SK-N-SH treated with all-trans-retinoic acid at 6 μM for 48 hours (cell line): ENCODE measurements around the gene SIK3.

ENCODE experiments used
- ATAC-seq: fragments of 200-7000 bp; cut with Tn5 transposase; 3 replicates; pipeline ENCODE4 v1.9.1; 2020; ENCODE audit warnings: mild to moderate bottlenecking, moderate library complexity
- ARNTL ChIP-seq: fragments of 450-650 bp; formaldehyde crosslinking; IDR thresholded peaks from 2 replicates; pipeline ENCODE4 v1.5.0; 2020; ENCODE audit warnings: low read depth, mild to moderate bottlenecking, moderate library complexity, borderline replicate concordance
- BACH2 ChIP-seq: fragments of 250-450 bp; sonication (Bioruptor Pico); IDR thresholded peaks from 2 replicates; pipeline ENCODE4 v1.9.0; 2021; ENCODE audit warnings: mild to moderate bottlenecking, borderline replicate concordance
- CSDC2 ChIP-seq: fragments of 250-450 bp; sonication (Bioruptor Pico); IDR thresholded peaks from 2 replicates; pipeline ENCODE4 v1.5.0; 2020; ENCODE audit warnings: mild to moderate bottlenecking, moderate library complexity
- ESRRG ChIP-seq: fragments of 250-450 bp; sonication (Bioruptor Pico); IDR thresholded peaks from 2 replicates; pipeline ENCODE4 v1.6.1; 2021; ENCODE audit warnings: mild to moderate bottlenecking
- GLIS3 ChIP-seq: fragments of 250-450 bp; sonication (Bioruptor Pico); IDR thresholded peaks from 2 replicates; pipeline ENCODE4 v1.5.0; 2020; ENCODE audit warnings: mild to moderate bottlenecking, moderate library complexity
- ISL1 ChIP-seq: fragments of 250-450 bp; sonication (Bioruptor Pico); IDR thresholded peaks from 2 replicates; pipeline ENCODE4 v2.1.2; 2022; ENCODE audit warnings: mild to moderate bottlenecking, moderate library complexity
- OSR1 ChIP-seq: fragments of 250-450 bp; sonication (Bioruptor Pico); IDR thresholded peaks from 2 replicates; pipeline ENCODE4 v1.8.0; 2022; ENCODE audit warnings: moderate library complexity, mild to moderate bottlenecking, inconsistent platforms
- PPARA ChIP-seq: fragments of 250-450 bp; sonication (Bioruptor Pico); IDR thresholded peaks from 2 replicates; pipeline ENCODE4 v1.5.0; 2020; ENCODE audit warnings: mild to moderate bottlenecking, borderline replicate concordance
- SNAI2 ChIP-seq: fragments of 250-450 bp; sonication (Bioruptor Pico); IDR thresholded peaks from 2 replicates; pipeline ENCODE4 v1.5.0; 2020; ENCODE audit warnings: mild to moderate bottlenecking, moderate library complexity
- TCF4 ChIP-seq: fragments of 250-450 bp; sonication (Bioruptor Pico); IDR thresholded peaks from 2 replicates; pipeline ENCODE4 v1.8.0; 2021; ENCODE audit warnings: mild to moderate bottlenecking, moderate library complexity, borderline replicate concordance
- TOX ChIP-seq: fragments of 250-450 bp; sonication (Bioruptor Pico); IDR thresholded peaks from 2 replicates; pipeline ENCODE4 v1.8.0; 2021; ENCODE audit warnings: mild to moderate bottlenecking, moderate library complexity, borderline replicate concordance
- ZC3H10 ChIP-seq: fragments of 250-450 bp; sonication (Bioruptor Pico); IDR thresholded peaks from 2 replicates; pipeline ENCODE4 v1.5.1; 2021; ENCODE audit warnings: mild to moderate bottlenecking, moderate library complexity
- ZFP3 ChIP-seq: fragments of 250-450 bp; sonication (Bioruptor Pico); IDR thresholded peaks from 2 replicates; pipeline ENCODE4 v1.5.0; 2020; ENCODE audit warnings: mild to moderate bottlenecking, moderate library complexity
- ZFP30 ChIP-seq: fragments of 450-650 bp; formaldehyde crosslinking; IDR thresholded peaks from 2 replicates; pipeline ENCODE4 v1.5.0; 2022; ENCODE audit warnings: mild to moderate bottlenecking, moderate library complexity
- ZNF565 ChIP-seq: fragments of 450-650 bp; formaldehyde crosslinking; conservative IDR thresholded peaks from 2 replicates; pipeline ENCODE4 v1.5.0; 2020; ENCODE audit warnings: low read depth, mild to moderate bottlenecking, moderate library complexity
- ZNF70 ChIP-seq: fragments of 450-650 bp; formaldehyde crosslinking; IDR thresholded peaks from 2 replicates; pipeline ENCODE4 v1.5.0; 2020; ENCODE audit warnings: mild to moderate bottlenecking, moderate library complexity
- ZNF8 ChIP-seq: fragments of 450-650 bp; formaldehyde crosslinking; IDR thresholded peaks from 2 replicates; pipeline ENCODE4 v1.5.0; 2020; ENCODE audit warnings: mild to moderate bottlenecking, moderate library complexity
- TF ChIP-seq, protein P1 (sequence below): fragments of 250-450 bp; sonication (Bioruptor Pico); IDR thresholded peaks from 2 replicates; pipeline ENCODE4 v1.5.1; 2021; ENCODE audit warnings: mild to moderate bottlenecking, moderate library complexity
- TF ChIP-seq, protein P2 (sequence below): fragments of 250-450 bp; sonication (Bioruptor Pico); IDR thresholded peaks from 2 replicates; pipeline ENCODE4 v1.8.0; 2021; ENCODE audit warnings: low read depth, mild to moderate bottlenecking, moderate library complexity, borderline replicate concordance
- TF ChIP-seq, protein P3 (sequence below): fragments of 250-450 bp; sonication (Bioruptor Pico); IDR thresholded peaks from 2 replicates; pipeline ENCODE4 v1.8.0; 2020; ENCODE audit warnings: mild to moderate bottlenecking, moderate library complexity, borderline replicate concordance
- TF ChIP-seq, protein P4 (sequence below): fragments of 250-450 bp; sonication (Bioruptor Pico); IDR thresholded peaks from 2 replicates; pipeline ENCODE4 v1.5.1; 2020; ENCODE audit warnings: low read depth, mild to moderate bottlenecking, moderate library complexity

The SIK3 gene

DNA sequence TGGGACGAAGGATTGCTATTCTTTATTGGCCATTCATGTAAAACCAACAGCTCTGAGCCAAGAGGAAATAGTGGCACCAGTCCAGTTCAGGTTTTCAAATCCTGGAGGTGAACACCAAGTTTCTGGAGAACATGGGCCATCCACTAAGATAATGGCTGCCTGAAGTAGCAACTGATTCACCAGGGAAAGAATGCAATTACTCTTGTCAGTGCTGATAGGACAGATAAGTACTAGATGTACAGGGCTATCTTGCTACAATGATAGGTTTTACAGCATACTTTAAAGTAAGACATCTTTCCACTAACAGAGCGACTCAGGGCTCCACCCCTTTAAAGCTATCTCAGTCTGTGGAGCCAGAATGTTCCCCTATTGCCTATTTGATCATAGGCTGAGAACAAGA, 224.0 kb downstream of the SIK3 start:
- 0 out of 2 replicates have a peak, but pooled peaks have one; percentile 26 for TF ChIP-seq ZFP3 (CRISPR knock-in tag)
- TF ChIP-seq ISL1 (CRISPR knock-in tag), result no peak; the same call in 1 of the 2 replicates
- TF ChIP-seq ZFP30, result no peak
- TF ChIP-seq ESRRG (CRISPR knock-in tag), result no peak
- ATAC-seq, result peak; percentile 79

DNA sequence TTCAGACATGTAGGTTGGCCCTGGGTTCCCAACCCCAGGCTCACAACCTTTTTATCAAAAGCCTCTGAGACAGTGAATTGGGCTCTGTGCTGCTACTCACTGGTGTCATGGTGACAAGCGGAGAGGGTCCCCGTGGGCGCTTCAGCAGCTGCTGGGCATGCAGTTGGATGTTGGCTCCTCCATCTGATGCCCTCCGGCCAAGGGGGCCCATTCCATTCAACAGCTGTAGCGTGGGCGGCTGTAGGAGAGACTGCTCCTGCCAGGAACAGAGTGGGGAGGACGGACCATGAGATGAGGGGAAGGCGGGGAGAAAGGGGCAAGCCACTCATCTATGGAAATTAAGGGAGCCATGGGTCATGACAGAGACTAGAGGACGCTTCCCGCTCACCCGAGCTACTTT, 224.8 kb downstream of the SIK3 start:
- no peak for ATAC-seq
- no peak for TF ChIP-seq SNAI2 (CRISPR knock-in tag)
- TF ChIP-seq TCF4 (CRISPR knock-in tag), result no peak
- TF ChIP-seq, protein P1, sequence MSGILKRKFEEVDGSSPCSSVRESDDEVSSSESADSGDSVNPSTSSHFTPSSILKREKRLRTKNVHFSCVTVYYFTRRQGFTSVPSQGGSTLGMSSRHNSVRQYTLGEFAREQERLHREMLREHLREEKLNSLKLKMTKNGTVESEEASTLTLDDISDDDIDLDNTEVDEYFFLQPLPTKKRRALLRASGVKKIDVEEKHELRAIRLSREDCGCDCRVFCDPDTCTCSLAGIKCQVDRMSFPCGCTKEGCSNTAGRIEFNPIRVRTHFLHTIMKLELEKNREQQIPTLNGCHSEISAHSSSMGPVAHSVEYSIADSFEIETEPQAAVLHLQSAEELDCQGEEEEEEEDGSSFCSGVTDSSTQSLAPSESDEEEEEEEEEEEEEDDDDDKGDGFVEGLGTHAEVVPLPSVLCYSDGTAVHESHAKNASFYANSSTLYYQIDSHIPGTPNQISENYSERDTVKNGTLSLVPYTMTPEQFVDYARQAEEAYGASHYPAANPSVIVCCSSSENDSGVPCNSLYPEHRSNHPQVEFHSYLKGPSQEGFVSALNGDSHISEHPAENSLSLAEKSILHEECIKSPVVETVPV (CRISPR knock-in tag), result no peak
- TF ChIP-seq OSR1, result no peak
- no peak for TF ChIP-seq ISL1 (CRISPR knock-in tag)

DNA sequence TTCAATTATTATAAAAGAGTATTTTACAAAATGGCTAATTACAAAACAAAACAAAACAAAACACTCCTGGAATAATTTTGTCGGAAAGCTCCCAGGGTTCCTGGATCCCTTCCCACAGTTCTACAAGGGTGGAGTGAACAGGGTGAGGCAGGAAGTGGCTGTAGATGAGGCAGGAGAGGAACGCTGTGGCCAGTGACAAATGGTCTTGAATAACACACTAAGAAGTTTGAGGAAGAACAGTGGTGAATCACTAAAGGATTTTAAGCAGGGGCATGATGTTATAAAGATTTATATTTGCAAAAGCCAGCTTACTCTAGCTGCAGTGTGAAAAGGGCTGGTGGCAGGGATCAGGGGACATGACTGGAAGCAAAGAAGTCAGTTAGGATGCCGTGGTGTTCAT, 227.0 kb downstream of the SIK3 start:
- peak; percentile 88 for ATAC-seq
- TF ChIP-seq ISL1 (CRISPR knock-in tag), result no peak
- TF ChIP-seq, protein P2, sequence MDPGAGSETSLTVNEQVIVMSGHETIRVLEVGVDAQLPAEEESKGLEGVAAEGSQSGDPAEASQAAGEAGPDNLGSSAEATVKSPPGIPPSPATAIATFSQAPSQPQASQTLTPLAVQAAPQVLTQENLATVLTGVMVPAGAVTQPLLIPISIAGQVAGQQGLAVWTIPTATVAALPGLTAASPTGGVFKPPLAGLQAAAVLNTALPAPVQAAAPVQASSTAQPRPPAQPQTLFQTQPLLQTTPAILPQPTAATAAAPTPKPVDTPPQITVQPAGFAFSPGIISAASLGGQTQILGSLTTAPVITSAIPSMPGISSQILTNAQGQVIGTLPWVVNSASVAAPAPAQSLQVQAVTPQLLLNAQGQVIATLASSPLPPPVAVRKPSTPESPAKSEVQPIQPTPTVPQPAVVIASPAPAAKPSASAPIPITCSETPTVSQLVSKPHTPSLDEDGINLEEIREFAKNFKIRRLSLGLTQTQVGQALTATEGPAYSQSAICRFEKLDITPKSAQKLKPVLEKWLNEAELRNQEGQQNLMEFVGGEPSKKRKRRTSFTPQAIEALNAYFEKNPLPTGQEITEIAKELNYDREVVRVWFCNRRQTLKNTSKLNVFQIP (CRISPR knock-in tag), result no peak
- TF ChIP-seq ZNF70 (CRISPR knock-in tag), result no peak
- no peak for TF ChIP-seq PPARA
- TF ChIP-seq ARNTL (CRISPR knock-in tag), result no peak
- no peak for TF ChIP-seq BACH2 (CRISPR knock-in tag)
- no peak for TF ChIP-seq CSDC2 (CRISPR knock-in tag)
- TF ChIP-seq GLIS3, result no peak
- TF ChIP-seq ZNF8 (CRISPR knock-in tag), result no peak
- TF ChIP-seq ZFP30, result no peak
- TF ChIP-seq, protein P3, sequence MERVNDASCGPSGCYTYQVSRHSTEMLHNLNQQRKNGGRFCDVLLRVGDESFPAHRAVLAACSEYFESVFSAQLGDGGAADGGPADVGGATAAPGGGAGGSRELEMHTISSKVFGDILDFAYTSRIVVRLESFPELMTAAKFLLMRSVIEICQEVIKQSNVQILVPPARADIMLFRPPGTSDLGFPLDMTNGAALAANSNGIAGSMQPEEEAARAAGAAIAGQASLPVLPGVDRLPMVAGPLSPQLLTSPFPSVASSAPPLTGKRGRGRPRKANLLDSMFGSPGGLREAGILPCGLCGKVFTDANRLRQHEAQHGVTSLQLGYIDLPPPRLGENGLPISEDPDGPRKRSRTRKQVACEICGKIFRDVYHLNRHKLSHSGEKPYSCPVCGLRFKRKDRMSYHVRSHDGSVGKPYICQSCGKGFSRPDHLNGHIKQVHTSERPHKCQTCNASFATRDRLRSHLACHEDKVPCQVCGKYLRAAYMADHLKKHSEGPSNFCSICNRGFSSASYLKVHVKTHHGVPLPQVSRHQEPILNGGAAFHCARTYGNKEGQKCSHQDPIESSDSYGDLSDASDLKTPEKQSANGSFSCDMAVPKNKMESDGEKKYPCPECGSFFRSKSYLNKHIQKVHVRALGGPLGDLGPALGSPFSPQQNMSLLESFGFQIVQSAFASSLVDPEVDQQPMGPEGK (CRISPR knock-in tag), result no peak
- TF ChIP-seq OSR1, result no peak
- no peak for TF ChIP-seq ESRRG (CRISPR knock-in tag)
- TF ChIP-seq, protein P4, sequence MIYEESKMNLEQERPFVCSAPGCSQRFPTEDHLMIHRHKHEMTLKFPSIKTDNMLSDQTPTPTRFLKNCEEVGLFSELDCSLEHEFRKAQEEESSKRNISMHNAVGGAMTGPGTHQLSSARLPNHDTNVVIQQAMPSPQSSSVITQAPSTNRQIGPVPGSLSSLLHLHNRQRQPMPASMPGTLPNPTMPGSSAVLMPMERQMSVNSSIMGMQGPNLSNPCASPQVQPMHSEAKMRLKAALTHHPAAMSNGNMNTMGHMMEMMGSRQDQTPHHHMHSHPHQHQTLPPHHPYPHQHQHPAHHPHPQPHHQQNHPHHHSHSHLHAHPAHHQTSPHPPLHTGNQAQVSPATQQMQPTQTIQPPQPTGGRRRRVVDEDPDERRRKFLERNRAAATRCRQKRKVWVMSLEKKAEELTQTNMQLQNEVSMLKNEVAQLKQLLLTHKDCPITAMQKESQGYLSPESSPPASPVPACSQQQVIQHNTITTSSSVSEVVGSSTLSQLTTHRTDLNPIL (CRISPR knock-in tag), result no peak
- TF ChIP-seq, protein P1 (CRISPR knock-in tag), result no peak

DNA sequence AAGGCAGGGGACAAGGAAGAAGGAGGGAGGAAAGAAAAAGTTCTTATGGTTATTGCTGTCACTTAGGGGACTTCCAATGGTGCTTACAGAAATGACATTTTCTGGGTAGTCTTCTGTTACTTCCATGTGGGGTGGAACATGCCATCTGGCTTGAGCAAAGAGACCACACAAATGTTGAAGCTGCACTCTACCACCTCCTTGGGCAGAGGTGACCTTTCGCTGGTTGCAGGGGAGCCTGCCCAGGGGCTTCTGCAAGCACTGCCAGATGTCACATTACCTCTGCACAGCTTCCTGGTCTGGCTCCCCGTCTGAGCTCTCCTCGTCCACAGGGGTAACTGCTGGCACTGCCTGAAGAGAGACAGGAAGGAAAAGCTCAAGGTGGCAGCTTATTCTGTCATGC, 228.2 kb downstream of the SIK3 start:
- ATAC-seq, result no peak
- TF ChIP-seq ESRRG (CRISPR knock-in tag), result no peak
- TF ChIP-seq, all 23 proteins: peak for 0

DNA sequence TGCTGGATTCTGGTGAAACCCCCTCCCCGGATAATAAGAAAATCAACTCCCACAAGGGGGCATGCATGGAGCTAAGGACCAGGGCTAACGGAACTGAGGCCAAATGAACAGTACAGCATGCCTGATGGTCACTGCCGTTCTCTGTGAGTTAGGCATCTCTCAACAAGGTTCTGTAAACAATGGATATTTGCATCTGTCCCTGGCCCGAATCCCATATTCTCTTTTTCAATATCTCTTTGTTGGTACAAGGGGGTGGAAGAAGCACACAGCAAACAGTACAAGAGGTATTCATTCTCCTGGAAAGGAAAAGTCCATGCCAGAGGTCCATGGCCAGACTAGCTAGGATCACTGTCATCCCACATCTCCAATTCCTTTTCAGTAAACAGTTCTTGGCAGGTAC, 228.6 kb downstream of the SIK3 start:
- no peak for ATAC-seq
- no peak for TF ChIP-seq ZC3H10 (CRISPR knock-in tag)
- no peak for TF ChIP-seq TOX (CRISPR knock-in tag)
- TF ChIP-seq PPARA, result no peak
- TF ChIP-seq, protein P4 (CRISPR knock-in tag), result no peak
- no peak for TF ChIP-seq ZNF8 (CRISPR knock-in tag)
- TF ChIP-seq, protein P3 (CRISPR knock-in tag), result no peak
- TF ChIP-seq TCF4 (CRISPR knock-in tag), result no peak
- no peak for TF ChIP-seq CSDC2 (CRISPR knock-in tag)
- no peak for TF ChIP-seq ZFP3 (CRISPR knock-in tag)
- no peak for TF ChIP-seq ARNTL (CRISPR knock-in tag)
- no peak for TF ChIP-seq ESRRG (CRISPR knock-in tag)
- no peak for TF ChIP-seq ISL1 (CRISPR knock-in tag)
- no peak for TF ChIP-seq ZNF565 (CRISPR knock-in tag)
- TF ChIP-seq, protein P2 (CRISPR knock-in tag), result no peak
